Measurements from ENCODE around the gene HTD2.

- TF ChIP-seq CTCF (IDR thresholded peaks at IDR 0.05) = no peak
- TF ChIP-seq EZH2 (IDR thresholded peaks at IDR 0.05; ENCODE audit: borderline replicate concordance, insufficient read depth, low read depth, low read length, poor library complexity, severe bottlenecking) = no peak
Observed at GRCh38 chr3:58321791-58322190, 15.5 kb downstream of the HTD2 start.

Data from B cell (primary cell).